ENCODE measurements around the gene MYO10.

GRCh38 chr5:16693879-16694278 lies 242.2 kb downstream of the MYO10 start:
- TF ChIP-seq CTCF (IDR thresholded peaks at IDR 0.05) (no peak), ATF1 (CRISPR knock-in tag; IDR thresholded peaks at IDR 0.05) (no peak)
